Activated T-cell treated with anti-CD3 and anti-CD28 coated beads for 4 hours (primary cell): Measurements from ENCODE around the gene ALS2CL.
"Not testable (repeated sequence)": the region's sequence is repeated elsewhere in the genome, so short reads cannot be mapped to it uniquely, and the experiment has no call there.

Source experiments
- DNase-seq: peaks from one replicate; pipeline ENCODE4 v3.0.0-alpha.2; 2020

Gene ALS2CL

DNA sequence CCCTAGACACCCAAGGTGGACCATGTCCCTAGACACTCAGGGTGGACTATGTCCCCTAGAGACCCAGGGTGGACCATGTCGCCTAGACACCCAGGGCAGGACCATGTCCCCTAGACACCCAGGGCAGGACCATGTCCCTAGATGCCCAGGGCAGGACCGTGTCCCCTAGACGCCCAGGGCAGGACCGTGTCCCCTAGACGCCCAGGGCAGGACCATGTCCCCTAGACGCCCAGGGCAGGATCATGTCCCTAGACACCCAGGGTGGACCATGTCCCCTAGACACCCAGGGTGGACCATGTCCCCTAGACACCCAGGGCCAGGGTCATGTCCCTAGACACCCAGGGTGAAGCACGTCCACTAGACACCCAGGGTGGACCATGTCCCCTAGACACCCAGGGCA lies 10.9 kb upstream of the ALS2CL start:
- DNase-seq, result not testable (repeated sequence)

DNA sequence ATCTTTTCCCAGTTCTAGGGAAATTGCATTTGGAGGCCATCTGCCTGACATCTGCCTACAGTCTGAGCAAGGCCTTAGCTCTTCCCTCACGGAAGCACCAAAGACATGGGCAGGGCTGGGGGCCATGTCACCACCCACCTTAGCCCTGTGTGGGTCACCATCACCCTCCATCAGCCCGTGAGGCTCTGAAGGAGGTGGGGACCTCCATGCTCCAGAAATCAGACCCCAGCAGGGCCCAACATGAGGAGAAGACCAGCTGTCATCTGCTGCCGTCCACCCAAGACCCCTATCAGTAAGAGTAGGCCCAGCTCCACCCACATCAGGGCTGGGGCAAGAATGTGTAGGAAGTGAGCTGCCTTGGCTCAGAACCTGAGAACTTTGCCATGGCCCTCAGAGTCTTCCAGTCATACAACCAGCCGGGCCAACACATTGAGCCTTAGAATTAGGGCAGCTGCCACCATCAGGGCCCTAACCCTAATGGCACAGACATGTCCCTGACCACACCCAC lies 9.6 kb upstream of the ALS2CL start:
- no peak for DNase-seq

DNA sequence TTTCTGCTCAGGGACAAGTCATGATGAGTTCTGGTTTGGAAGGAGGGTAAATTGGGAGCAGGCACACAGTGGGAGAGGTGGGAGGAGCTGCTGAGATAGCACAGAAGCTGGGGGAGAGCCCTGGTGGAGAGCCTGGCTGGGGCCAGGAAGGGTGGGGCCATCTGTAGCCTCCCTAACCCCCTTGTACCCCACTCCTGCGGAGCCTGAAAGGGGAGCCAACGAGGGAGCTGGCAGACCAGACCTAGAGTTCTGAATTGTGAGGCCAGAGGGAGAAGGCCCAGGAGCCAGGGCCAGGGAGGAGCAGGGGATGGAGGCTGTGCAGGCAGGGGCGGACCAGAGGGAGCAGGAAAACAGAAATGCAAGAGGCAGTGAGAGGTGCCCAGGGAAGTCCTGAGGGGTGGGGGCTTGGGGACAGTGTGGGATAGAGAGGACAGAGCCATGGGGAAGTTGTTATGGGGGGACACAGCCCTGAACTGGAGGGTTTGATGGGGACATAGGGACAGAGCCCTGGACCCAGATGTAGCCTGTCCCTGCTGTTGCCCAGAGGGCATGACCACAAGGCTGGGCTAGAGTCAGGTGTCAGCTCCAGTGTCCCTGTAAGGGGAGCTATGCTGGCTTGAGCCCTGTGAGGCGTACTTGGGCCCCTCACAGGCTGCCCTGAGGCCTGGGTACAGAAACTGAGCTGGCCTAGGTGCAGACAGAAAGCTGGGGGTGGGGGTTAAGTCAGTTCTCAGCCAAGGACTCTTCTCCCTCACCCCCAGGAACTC lies 8.9 kb upstream of the ALS2CL start:
- DNase-seq, result no peak

DNA sequence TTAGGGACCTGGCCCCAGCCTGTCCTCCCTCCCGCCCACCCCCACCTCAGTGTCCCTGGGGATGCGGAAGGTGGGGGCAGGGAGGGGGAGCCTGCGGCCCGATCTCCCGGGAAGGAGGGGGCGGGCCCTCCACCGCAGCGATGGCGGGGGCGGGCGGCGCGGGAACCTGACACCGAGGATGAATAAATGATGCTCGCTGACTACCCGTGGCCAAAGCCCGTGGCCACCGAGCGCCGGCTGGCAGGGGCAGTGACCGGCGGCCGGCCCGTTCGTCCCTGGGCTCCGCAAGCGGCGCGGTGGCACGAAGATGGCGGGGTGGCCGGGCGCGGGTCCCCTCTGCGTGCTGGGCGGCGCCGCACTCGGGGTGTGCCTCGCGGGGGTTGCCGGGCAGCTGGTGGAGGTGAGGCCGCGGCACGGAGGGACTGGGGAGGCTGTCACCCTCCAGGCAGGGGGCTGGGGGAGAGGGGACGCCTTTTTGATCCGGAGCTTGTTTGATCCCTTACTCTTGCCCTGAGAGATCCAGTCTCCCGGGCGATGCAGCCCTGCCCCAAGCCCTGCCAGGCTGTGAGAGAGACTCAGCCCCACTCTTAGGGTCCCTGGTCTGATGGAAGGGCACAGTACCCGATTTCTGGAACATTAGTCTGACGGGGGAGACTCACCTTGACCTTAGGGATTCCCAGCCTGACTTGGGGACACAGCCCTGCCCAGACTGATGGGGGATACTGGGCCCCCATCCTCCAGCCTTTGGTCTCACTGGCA lies 7.9 kb upstream of the ALS2CL start, which contains the start of gene TMIE:
Gene TMIE (plus strand): TSS at position 212 of the 759 bp plus-strand sequence. CDS start 96 bp downstream, at position 308.
- no peak for DNase-seq

DNA sequence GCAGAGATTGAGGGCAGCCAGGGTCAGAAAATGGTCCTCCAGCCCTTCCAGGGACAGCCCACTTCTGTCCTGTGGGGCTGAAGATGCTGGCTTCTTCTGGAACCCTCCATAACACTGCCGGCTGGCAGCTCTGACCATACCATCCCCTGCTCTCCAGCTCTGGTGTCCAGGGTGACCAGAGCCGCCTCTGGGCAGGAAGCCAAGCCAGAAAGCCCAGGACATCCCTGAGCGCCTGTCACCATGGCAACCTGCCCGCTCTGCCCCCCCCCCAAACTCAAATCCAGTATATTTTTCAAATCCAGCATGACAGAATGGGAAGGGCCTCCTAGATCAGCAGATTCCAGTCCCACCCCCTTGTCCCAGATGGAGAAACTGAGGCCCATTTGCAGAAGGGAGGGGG lies 7.3 kb upstream of the ALS2CL start:
- no peak for DNase-seq

DNA sequence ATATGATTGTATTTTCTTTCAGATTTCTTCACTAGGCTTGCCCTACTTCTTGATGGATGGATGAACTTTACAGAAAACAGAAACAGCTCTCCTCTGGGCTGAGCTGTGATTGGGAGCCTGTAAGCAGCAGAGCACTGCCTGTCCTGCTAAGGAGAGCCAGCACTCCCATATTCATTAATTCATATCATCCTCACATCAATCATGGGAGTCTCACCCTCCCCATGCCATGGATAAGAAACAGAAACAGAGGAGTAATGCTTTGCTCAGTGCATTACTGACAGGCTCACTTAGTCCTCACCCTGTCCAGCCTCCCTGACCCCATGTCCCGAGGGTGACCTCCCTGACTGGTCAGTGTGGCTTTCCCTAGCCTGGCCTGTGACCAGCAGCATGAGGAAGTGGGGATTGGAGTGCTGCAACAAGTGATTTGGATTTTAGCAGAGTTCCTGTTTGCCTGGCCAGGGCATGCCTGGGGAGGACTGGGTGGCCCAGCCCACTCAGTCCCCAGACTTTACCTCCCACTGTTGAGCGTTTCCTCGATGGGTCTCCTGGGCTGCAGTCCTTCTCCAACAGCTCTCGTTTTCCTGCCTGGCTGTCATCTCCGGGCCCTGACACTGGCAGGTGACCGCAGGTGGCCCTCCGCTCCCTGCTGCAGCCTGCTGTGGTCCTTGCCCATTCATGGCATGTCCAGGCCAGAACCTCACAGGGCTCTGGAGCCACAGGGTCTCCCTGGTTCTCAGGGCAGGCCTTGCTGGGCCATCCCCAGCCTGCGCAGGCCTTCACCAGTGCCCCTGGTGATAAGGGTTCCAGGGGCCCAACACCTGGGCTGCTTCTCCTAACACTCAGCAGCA lies 6.4 kb upstream of the ALS2CL start:
- DNase-seq, result no peak

DNA sequence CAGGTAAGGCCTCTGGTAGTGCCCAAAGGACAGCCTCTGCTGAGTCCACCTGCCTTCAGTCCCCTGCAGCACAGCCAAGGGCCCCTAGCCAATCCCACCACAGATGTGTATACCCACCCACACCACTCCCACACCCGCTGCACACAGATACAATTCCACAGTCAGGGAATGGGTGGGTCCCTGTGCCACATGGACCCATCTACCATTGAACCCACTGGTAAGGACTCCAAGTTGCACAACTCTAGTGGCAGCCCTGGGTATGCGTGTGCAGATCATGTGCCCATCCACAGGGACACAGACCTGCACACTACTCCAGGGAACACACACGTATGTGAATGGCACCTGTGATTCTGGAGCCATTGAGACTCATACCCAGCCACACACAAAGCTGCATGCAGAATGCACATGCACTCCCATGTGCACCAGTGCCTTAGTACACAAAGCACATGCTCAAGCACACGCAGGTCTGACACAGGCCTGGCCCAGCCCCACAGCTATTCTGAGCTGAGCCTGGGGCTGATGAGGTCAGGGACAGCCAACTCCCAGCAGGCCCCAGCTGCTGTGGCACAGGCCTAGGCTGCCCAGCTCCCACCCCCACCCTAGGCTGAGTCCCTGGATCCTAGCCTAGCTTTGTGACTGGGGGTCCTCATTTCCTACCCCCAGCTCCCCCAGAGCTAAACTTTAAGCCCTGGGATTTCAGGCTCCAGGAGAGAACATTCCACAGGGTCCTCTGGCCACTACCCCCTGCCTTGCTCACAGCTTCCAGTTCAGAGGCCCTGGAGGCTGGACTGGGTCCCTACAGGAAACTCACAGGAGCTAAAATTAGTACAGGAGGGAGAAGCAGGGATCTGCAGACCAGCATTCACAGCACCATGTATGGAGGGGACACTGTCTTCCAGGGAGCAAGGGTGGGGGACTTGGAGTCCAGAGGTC lies 2.7 kb upstream of the ALS2CL start:
- DNase-seq, result no peak

DNA sequence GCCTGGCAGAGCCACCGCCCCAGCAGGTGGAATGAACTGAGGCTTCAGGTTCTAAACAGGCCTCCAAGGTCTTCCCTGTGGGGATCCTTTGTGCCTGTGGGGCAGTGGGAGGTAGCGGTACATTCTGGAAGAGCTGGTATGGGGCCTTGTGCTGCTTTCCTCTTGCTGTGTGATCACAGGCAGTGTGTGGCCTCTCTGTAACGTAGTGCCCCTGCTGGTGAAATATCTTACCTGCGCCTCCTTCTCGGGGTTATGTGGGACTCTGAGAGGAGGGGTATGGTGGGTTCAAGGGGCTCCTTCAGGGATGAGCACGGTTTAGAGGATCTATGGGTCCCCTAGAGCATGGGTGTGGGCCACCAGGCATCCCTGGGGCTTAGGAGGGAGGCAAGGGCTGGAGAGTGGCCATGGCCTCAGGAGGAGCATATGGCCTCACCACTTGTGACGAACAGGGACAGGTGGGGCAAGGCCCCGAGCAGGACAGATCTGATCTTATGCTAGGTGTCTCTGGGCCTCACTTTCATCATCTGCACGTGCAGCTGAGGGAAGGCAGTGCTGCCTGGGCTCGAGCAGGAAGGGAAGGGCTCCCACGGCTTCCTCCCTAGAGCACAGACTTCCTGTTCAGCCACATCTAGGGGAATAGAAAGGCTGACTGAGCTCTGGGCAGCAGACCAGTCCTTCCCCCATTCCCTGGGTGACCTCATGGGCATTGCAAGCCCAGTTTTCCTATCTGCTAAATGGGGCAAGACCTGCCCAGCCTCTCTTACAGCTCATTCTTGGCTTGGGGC lies 1.9 kb upstream of the ALS2CL start:
- peak; percentile 32 for DNase-seq

DNA sequence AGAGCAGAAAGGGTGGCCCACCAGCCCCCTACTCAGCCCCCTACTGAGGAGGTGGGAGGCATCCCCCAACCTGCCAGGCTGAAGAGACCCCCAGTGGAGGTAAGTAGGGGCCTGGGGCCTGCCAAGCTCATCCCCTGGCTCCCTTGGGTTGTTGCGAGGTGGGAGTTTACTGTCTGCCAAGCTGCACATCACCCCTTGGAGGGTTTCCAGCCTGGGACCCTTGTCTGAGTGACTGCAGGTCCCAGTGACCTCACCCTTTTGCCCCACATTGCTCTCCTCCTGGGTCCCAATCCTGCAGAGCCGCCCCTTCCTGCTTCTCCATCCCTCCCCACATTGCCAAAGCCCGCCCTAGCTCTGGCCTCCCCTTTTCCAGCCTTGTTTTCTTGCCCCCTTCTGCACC lies 1.0 kb upstream of the ALS2CL start:
- no peak for DNase-seq

DNA sequence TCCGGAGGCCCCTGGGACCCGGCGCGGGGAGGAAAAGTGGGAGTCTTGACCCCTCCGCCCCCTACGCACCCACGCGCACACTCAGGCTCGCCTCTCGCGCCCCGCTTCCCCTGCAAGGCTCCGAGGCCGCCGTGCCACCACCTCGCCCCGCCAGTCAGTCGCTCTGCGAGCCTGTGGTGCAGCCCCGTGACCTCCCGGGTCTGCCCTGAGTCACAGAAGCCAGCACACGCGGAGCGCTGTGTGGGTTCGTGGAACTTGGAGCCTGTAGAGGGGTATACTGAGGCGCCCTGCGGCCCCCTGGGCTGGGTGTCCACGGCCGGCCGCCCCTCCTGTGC lies 380 bp upstream of the ALS2CL start:
- peak; percentile 30 for DNase-seq

DNA sequence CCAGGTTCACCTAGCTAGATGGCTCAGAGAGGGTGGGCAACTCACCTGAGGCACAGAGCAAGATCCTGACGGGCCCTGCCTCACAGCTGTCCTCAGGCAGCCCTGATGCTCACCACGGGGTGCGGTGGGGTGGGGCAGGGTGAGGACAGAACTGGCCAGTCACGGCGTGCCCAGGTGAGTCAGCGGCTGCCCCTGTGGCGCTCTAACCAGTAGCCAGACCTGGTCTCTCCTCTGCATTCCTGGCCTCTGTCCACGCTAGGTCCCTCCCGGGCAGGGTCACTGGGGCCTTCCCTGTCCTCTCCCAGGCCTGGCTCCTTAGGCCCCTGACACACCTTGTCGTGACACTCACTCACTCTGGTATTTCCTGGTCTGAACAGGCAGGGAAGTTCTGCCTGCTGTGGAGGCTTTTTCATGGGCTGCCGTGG lies 901 bp downstream of the ALS2CL start:
- no peak for DNase-seq

DNA sequence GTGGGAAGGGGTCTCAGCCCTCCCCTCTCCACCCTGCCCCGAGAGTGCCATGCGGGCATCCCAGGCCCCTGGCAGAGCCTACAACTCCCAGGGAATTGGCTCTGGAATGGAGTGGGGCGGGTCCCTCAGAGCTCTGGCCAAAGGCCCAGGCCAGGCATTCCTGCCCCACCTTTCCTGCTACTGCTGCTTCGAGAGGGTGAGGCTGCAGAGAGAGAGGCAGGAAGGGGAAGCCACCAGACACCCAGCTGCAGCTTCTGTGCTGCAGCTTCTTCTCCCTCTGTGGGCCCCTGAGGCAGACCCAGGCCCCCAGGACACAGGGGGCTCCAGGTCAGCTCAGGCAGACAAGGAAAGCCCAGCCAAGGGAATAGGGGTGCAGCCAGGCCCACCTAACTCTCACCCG lies 2.7 kb downstream of the ALS2CL start:
- DNase-seq, result no peak

DNA sequence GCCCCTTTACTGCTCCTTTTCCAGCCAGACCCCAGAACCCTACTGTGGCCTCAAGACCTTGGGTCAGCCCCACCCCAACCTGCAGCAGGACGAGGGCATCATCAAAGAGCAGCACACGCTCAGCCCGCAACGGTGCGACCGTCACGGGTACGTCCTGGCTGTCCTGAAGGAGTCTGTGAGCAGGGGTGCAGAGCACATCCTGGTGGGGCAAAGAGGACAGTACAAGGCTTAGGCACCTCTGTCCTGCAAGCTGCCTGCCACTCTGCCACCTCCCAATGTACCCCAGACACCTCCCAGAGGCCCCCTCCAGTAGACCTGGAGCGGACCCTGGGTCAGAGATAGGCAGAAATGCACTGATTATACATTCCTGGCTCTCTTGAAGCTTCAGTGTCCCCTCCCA lies 8.0 kb downstream of the ALS2CL start:
- DNase-seq, result no peak

DNA sequence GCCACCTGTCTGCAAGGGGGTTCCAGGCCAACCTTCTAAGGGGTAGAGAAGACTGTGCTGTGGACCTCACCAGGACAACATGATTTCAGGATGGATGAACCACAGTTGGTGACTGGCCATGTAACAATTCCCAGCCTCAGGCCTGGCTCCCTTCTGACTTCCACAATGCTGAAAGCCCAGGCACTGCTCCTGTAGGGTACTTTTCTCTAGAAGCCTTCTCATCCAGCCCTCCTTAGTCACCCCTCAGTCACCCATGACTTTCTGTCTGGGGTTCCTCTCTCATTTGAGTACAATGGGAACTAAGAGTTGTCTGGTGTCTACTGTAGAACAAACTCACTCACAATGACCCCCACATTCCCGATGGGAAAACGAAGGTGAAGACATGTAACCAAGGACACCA lies 8.6 kb downstream of the ALS2CL start:
- no peak for DNase-seq

DNA sequence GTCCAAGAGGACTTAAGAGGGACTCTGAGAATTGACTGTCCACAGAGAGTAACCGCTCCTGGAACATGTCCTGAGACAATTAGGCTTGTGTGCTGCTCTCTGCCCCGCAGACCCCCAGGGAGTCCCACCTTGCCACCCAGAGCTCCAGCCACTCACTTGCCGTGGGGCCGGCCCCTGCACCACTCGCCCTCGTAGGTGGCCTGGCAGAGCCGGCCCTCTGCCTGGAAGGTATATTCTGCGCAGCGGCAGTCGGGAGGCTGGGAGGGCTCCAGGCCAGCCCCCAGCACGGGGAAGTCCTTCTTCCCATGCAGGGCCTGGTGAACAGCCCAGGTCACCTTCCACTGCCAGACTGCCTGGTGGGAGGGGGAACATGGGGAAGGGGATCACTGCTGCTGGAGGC lies 10.5 kb downstream of the ALS2CL start:
- DNase-seq, result no peak

DNA sequence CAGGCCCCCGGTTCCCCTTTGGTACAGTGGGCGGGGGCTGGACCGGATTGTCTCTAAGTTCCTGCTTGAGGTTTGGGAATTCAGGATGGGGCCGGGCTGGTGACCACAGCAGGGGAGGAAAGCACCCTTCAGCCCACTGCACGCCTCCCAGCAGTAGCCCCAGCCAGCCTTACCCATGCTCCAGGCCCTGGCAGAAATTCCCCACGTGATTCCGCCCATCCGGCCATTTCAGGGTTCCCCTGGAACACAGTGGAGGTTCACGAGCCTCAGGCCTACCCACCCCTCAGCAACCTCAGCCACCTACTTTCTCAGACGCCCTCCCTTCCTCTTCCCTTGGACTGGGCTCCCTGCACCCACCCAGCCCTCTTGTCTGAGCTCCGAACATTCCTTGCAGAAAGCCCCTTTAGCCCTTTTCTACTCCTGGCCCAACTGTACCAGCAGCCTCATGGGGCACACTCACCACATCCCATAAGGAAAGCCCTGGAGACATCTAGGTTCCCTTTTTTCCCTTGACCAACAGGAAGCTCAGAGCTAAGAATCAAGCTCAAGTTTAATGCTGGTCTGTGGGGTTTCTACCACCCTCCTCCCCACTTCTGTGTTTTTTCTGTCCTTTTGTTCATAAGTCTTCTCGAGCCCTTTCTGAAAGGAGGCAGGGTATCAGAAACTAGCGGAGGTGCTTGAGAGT lies 11.5 kb downstream of the ALS2CL start:
- DNase-seq, result no peak

DNA sequence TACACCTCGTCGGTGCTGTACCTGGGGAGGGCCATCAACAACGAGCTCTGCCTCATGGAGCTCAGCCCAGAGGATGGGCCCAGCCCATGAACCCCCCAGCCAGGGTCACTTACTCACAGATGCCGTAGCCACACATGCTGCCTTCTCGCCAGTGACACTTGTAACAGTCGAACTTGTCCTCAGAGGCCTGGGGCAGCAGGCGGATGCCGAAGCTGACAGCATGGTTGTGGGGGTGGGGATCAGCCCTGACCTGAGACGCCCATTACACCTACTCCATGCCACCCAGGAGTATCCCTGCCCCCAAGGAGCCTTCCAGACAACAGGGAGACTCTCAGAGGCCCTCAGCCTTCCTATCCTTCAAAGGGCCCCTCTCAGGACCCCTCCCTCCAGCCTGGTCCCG lies 12.1 kb downstream of the ALS2CL start:
- no peak for DNase-seq

DNA sequence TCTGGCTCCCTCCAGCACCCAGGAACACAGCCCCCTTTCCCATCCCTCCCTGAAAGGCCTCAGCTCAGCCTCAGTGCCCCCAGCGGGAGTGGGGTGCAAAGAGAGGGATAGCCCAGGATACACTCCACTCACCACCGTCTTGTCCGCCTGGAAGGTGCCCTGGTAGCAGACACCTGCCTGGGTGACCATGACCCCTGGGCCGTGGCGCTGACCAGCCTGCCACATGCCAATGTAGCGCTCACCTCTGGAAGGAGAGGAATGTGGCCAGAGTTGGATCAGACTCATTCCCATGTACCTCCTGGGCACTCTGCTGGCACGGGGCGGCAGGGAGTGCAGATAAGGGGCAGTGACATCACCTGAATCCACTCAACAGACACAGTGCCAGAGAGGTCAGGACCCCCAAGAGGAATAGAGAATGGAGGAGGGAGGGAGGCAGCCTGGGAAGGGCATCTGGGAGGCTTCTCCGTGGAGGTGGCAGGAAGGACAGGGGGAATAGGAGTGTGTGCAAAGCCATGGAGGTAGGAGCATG lies 13.1 kb downstream of the ALS2CL start:
- no peak for DNase-seq

DNA sequence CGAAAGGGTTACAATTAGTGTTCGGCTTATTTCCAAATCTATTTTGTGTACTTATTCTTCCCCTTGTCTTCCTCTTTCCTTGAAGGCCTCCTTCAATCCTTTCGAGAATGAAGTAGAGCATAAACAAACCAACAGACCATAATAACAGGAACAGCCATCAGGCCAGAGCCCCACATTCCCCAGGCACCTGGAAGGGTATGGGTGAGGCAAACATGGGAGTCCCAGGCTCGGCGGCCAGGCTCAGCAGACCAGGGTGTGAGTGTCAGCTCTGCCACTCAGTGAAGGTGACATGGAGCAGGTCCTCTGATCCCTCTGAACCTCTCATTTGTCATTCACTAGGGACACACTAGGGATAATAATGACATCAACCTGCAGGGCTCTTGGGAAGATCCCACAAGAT lies 13.8 kb downstream of the ALS2CL start:
- DNase-seq, result no peak

DNA sequence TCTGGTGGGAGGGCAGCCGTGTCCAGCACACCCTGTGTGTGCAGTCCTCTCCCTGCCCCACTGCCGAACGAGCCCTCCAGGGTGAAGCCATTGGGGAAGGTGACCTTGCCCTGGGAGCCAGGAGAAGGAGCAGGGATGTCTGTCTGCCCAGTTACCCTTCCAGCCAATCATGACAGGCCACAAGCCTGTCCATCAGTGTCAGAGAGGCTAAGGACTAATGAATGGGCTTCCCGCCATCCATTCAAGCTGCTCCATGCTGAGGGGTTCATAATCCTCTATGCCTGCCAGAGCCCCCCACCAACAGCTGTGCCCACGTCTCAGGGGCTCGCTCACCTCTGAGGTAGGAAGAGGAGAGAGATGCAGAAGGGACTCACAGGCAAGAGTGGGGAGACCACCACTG lies 15.2 kb downstream of the ALS2CL start:
- no peak for DNase-seq

DNA sequence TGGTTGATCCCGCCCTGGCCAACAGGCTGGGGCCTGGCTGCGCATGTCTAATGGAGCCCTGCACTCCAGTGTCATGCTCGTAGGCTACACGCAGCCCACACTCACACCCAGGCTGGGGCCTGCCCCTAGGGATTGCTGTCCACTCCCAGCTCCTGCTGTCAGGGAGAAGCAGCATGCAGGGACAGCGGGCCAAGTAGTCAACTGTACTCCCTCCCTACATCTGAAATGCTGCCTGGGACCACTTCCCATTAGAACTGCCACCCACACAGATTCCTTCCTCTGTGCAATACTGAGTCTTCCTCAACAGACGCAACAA lies 16.1 kb downstream of the ALS2CL start:
- no peak for DNase-seq
